K562 (cell line): ENCODE results near the gene DENND1A. TPM values are rescaled to one million over a fixed set of nuclear protein-coding genes. Genes with fewer than 3 reads are reported as not detected.

ENCODE experiments used
- ATAC-seq: fragments of 200-7000 bp; cut with Tn5 transposase; 3 replicates; pipeline ENCODE4 v1.9.1; 2020; ENCODE audit warnings: moderate library complexity
- BruUV-seq: library from RNA; stranded (reverse); fragments of 400-500 nt; replicated peaks from 2 replicates; lab custom pipeline; 2021; lab: Mats Ljungman, UMichigan
- CTCF ChIA-PET: fragments of 300-600 bp; formaldehyde crosslinking; extraction: SDS; loops from one replicate; lab custom pipeline; 2021; ENCODE audit warnings: low intra/inter-chr PET ratio; lab: Yijun Ruan, JAX
- POLR2A ChIA-PET: fragments of 300-600, 350-650 bp; sonication (Branson Sonifier 250); formaldehyde crosslinking; extraction: SDS; loops from one replicate; lab custom pipeline; 2021; ENCODE audit warnings: antibody characterized with exemption, inconsistent platforms; lab: Yijun Ruan, JAX
- DNase-seq, 4 experiments: peaks; one replicate each; pipeline versions ENCODE4 v3.0.0 to v3.0.0-alpha.2; 2011 to 2018; ENCODE audit warnings: low spot score in 3 of 4, mixed read lengths in 3 of 4; ENCODE audit errors: extremely low read depth in 1 of 4
- FAIRE-seq: peaks from 2 replicates; lab custom pipeline; 2011; peaks lifted over from hg19 to GRCh38; lab: Jason Lieb, UNC
- H2AFZ ChIP-seq: 2 replicates; pipeline ENCODE4 v1.6.0; 2011; ENCODE audit warnings: low read depth, low read length, control low read depth, inconsistent platforms
- H3K27ac ChIP-seq: fragments of 200-600 bp; 3 replicates; pipeline ENCODE4 v1.8.0; 2011; ENCODE audit warnings: low read depth, mild to moderate bottlenecking, control low read depth, inconsistent platforms, low read length, moderate library complexity, mixed read lengths; ENCODE audit errors: extremely low read depth
- H3K27me3 ChIP-seq, 2 experiments: fragments of 300-600 bp in 1 of 2; 2 replicates in 1 of 2; 3 replicates in 1 of 2; pipeline versions ENCODE4 v1.6.0 to v1.8.0; 2011; ENCODE audit warnings: inconsistent platforms in 2 of 2, low read length in 2 of 2, mild to moderate bottlenecking in 1 of 2, mixed read lengths in 1 of 2, moderate library complexity in 1 of 2; ENCODE audit not compliant: control insufficient read depth in 2 of 2, insufficient read depth in 2 of 2
- H3K36me3 ChIP-seq: fragments of 300-600 bp; 3 replicates; pipeline ENCODE4 v1.8.0; 2011; ENCODE audit warnings: mild to moderate bottlenecking, low read length, inconsistent platforms; ENCODE audit not compliant: control insufficient read depth, insufficient read depth
- H3K4me1 ChIP-seq, 2 experiments: fragments of 200-600 bp in 1 of 2; replicated peaks in 1 of 2; 2 replicates in 1 of 2; 3 replicates in 1 of 2; pipeline versions ENCODE4 v1.5.1 to v1.8.0; 2011; ENCODE audit warnings: inconsistent platforms in 2 of 2, low read length in 2 of 2, mild to moderate bottlenecking in 1 of 2, mixed read lengths in 1 of 2, moderate library complexity in 1 of 2; ENCODE audit not compliant: control insufficient read depth in 2 of 2, insufficient read depth in 2 of 2
- H3K4me2 ChIP-seq: 2 replicates; pipeline ENCODE4 v1.6.1; 2011; ENCODE audit warnings: low read length, control low read depth, inconsistent platforms, mixed read lengths; ENCODE audit not compliant: insufficient read depth
- H3K4me3 ChIP-seq: fragments of 200-600 bp; sonication (generic), shearing (Covaris generic); 2 replicates; pipeline ENCODE4 v1.5.1; 2016; ENCODE audit warnings: control low read depth, inconsistent platforms
- H3K79me2 ChIP-seq: fragments of 200-600 bp; 3 replicates; pipeline ENCODE4 v1.8.0; 2011; ENCODE audit warnings: low read length, inconsistent platforms; ENCODE audit not compliant: control insufficient read depth, insufficient read depth
- H3K9ac ChIP-seq, 2 experiments: 2 replicates each; pipeline versions ENCODE4 v1.6.0 to v1.6.1; 2011; ENCODE audit warnings: low read depth in 2 of 2, low read length in 2 of 2, control low read depth in 1 of 2, inconsistent platforms in 1 of 2, mild to moderate bottlenecking in 1 of 2, mixed read lengths in 1 of 2; ENCODE audit not compliant: insufficient read depth in 1 of 2
- H3K9me1 ChIP-seq: one replicate; pipeline ENCODE4 v1.6.0; 2011; ENCODE audit warnings: inconsistent platforms, mild to moderate bottlenecking, low read length, moderate library complexity; ENCODE audit not compliant: control insufficient read depth, insufficient read depth
- H3K9me3 ChIP-seq: replicated peaks from 2 replicates; pipeline ENCODE4 v1.5.1; 2011; ENCODE audit warnings: low read depth, low read length, inconsistent platforms; ENCODE audit not compliant: control insufficient read depth, insufficient read depth
- H4K20me1 ChIP-seq: replicated peaks from 2 replicates; pipeline ENCODE4 v1.6.1; 2011; ENCODE audit warnings: low read length, inconsistent platforms, mixed read lengths; ENCODE audit not compliant: control insufficient read depth, insufficient read depth
- C11orf30 ChIP-seq: fragments of 450-650 bp; IDR thresholded peaks from 2 replicates; pipeline ENCODE4 v1.6.1; 2016; ENCODE audit warnings: low read depth, mild to moderate bottlenecking
- DDX20 ChIP-seq: fragments of 450-650 bp; IDR thresholded peaks from 2 replicates; pipeline ENCODE4 v1.6.1; 2016; ENCODE audit warnings: missing genetic modification characterization, low read depth, mild to moderate bottlenecking, missing compliant biosample characterization, moderate library complexity
- MAFF ChIP-seq: IDR thresholded peaks from 2 replicates; pipeline ENCODE4 v1.6.1; 2012; ENCODE audit warnings: low read length, improper control_type of control experiment
- MAFG ChIP-seq: fragments of 450-650 bp; conservative IDR thresholded peaks from 2 replicates; pipeline ENCODE4 v1.6.1; 2016; ENCODE audit warnings: missing genetic modification characterization, missing compliant biosample characterization
- NELFE ChIP-seq: IDR thresholded peaks from 2 replicates; pipeline ENCODE4 v1.6.1; 2011; ENCODE audit warnings: mild to moderate bottlenecking; ENCODE audit not compliant: insufficient read depth, insufficient read length
- NR2C1 ChIP-seq, 2 experiments: fragments of 450-650 bp; IDR thresholded peaks; 2 replicates each; pipeline ENCODE4 v1.6.1; 2017; ENCODE audit warnings: mild to moderate bottlenecking in 2 of 2, antibody characterized with exemption in 1 of 2, inconsistent platforms in 1 of 2, missing compliant biosample characterization in 1 of 2, missing genetic modification characterization in 1 of 2
- POLR2A ChIP-seq: fragments of 450-650 bp; conservative IDR thresholded peaks from 2 replicates; pipeline ENCODE4 v1.6.1; 2016
- PTRF ChIP-seq: fragments of 450-650 bp; IDR thresholded peaks from 2 replicates; pipeline ENCODE4 v1.6.1; 2016; ENCODE audit warnings: mild to moderate bottlenecking, missing genetic modification characterization, missing compliant biosample characterization
- PYGO2 ChIP-seq: fragments of 450-650 bp; IDR thresholded peaks from 2 replicates; pipeline ENCODE4 v1.6.1; 2016; ENCODE audit warnings: mild to moderate bottlenecking, missing genetic modification characterization, moderate library complexity, missing compliant biosample characterization
- RBBP5 ChIP-seq: fragments of 200-600 bp; sonication (generic); IDR thresholded peaks from 2 replicates; pipeline ENCODE4 v1.6.1; 2012; ENCODE audit warnings: borderline replicate concordance, mild to moderate bottlenecking, low read length, control low read depth, inconsistent platforms; ENCODE audit not compliant: insufficient read depth, poor library complexity, severe bottlenecking
- SMARCA5 ChIP-seq: fragments of 450-650 bp; IDR thresholded peaks from 2 replicates; pipeline ENCODE4 v1.6.1; 2016
- SOX6 ChIP-seq: fragments of 450-650 bp; IDR thresholded peaks from 2 replicates; pipeline ENCODE4 v1.6.1; 2014; ENCODE audit warnings: mild to moderate bottlenecking
- ZC3H8 ChIP-seq: fragments of 450-650 bp; IDR thresholded peaks from 2 replicates; pipeline ENCODE4 v1.6.1; 2017
- ZFP30 ChIP-seq: fragments of 250-450 bp; sonication (Bioruptor Pico); IDR thresholded peaks from 2 replicates; pipeline ENCODE4 v1.8.0; 2022; ENCODE audit warnings: moderate library complexity, mild to moderate bottlenecking, inconsistent platforms, borderline replicate concordance
- WGBS: fragments of 100-300 bp; shearing (Covaris generic); methylation state at CpG from one replicate; pipeline ENCODE4 v1.1.6; 2016; ENCODE audit warnings: low coverage, mixed read lengths; ENCODE audit not compliant: insufficient coverage; ENCODE audit errors: missing lambda C conversion rate; 5-methylcytosine and 5-hydroxymethylcytosine counted together
- in situ Hi-C: fragments of 300-500 bp; cut with MboI; formaldehyde crosslinking; loops from 4 replicates; pipeline ENCODE4 v1.15.0; 2018; ENCODE audit warnings: inconsistent platforms, mixed read lengths
- intact Hi-C: fragments of 100-400 bp; cut with micrococcal nuclease; formaldehyde crosslinking; loops from 2 replicates; pipeline ENCODE4 v1.14.2; 2022
- polyA plus RNA-seq, 8 experiments: library from polyadenylated mRNA; depleted of rRNA in 4 of 8; stranded (reverse) in 5 of 8; unstranded in 3 of 8; fragments of >200 nt; fragmentation: Nextera tagmentation in 2 of 8; fragmentation: Illumina TruSeq in 1 of 8; extraction: Ambion mirVana in 2 of 8; extraction: Trizol in 1 of 8; gene quantifications; 2 replicates each; pipeline versions ENCODE4 v1.2.1 to v1.2.3, GENCODE V29; 2011 to 2014; ENCODE audit warnings: inconsistent platforms in 1 of 8, missing spikeins in 1 of 8
- total RNA-seq, 7 experiments: library from RNA; depleted of rRNA in 6 of 7; stranded (reverse); fragments of >200 nt in 6 of 7; fragmentation: Illumina TruSeq in 2 of 7; extraction: Trizol in 2 of 7; gene quantifications; 2 replicates each; pipeline versions ENCODE4 v1.2.1 to v1.2.3, GENCODE V29; 2011 to 2021; ENCODE audit warnings: low replicate concordance in 1 of 7
- TF ChIP-seq, protein P1 (sequence below): sonication (generic); formaldehyde crosslinking; IDR thresholded peaks from 2 replicates; pipeline ENCODE4 v1.5.0; 2020; ENCODE audit warnings: missing genetic modification reagents
- TF ChIP-seq, protein P2 (sequence below): fragments of 250-450 bp; sonication (Bioruptor Pico); IDR thresholded peaks from 2 replicates; pipeline ENCODE4 v1.8.0; 2021; ENCODE audit warnings: moderate library complexity, mild to moderate bottlenecking, inconsistent platforms
- TF ChIP-seq, protein P3 (sequence below): fragments of 450-650 bp; formaldehyde crosslinking; IDR thresholded peaks from 2 replicates; pipeline ENCODE4 v1.4.0; 2022; ENCODE audit warnings: missing genetic modification characterization
- TF ChIP-seq, protein P4 (sequence below): IDR thresholded peaks from 2 replicates; pipeline ENCODE4 v1.6.1; 2012; ENCODE audit warnings: low read depth, low read length, improper control_type of control experiment, borderline replicate concordance

The DENND1A gene
- total and polyA plus RNA-seq, 9 of the 15 experiments (the other 6 are each of a cell fraction or from before 2014, with no cell fraction given): 7.6 to 29.5 (median 15.7) TPM

DNA sequence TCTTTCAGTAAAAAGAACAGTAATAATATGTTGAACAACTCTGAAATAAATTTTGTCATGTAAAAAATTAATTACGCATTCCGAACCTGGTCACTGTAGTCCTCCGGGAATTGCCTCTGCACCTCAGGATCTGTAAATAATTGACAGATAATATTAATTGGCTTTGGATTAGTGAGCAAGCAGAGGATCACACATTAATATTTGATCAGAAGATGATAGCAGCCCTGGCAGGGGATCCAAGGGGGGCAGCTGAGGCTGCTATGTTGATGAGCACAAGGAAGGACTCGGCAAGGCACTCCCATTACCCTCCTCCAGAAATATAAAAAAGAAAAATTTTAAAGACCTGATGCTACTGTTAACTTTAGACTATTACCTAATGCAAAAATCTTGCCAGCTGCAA is 137.4 kb downstream of the DENND1A start (continued):
- TF ChIP-seq, protein P1, sequence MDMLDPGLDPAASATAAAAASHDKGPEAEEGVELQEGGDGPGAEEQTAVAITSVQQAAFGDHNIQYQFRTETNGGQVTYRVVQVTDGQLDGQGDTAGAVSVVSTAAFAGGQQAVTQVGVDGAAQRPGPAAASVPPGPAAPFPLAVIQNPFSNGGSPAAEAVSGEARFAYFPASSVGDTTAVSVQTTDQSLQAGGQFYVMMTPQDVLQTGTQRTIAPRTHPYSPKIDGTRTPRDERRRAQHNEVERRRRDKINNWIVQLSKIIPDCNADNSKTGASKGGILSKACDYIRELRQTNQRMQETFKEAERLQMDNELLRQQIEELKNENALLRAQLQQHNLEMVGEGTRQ (CRISPR knock-in tag): no peak
- TF ChIP-seq ZFP30 (CRISPR knock-in tag): no peak
- no peak for TF ChIP-seq PYGO2 (tag)
- TF ChIP-seq, all 486 proteins: peak for 0

DNA sequence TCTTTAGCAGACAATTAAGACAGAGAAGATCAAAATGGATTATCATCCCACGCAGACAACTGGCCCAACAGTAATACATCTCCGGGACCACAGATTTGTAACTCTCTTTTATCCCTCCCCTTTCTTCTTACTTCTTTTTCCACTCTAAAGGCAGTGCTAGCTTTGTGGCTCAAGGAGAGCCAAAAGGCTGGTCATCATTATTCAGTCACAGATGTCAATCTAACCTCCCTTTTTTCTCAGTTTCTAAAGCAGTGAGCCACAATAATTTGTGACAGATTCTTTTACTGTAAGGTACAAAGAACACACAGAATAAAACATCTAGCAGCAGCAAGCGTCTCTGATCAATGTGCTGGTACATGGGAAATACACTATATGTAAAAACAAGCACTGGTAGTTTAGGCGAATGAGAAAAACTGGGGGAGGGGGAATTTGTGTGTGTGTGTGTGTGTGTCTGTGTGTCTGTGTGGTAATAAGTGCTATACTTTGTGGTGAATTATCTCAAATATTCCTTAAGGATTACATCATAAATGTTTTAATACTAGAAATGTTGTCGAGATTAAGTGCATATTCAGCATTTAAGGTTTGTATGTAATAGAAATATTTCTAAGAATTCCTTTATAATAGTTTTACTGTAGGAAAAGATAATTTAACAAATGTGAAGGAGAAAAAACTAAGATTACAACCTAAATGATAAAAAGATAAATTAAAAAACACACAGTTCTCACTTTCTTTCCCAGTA is 140.2 kb downstream of the DENND1A start:
- no peaks in the 10 kb centered on the region for H3K79me2 ChIP-seq
- intact Hi-C loops (no loop called here), in situ Hi-C loops (no loop called here)
- H3K4me1 ChIP-seq: no peaks in the 10 kb centered on the region
- no peaks in the 10 kb centered on the region for H3K9me3 ChIP-seq
- 48% methylated on average over 5 of the region's 5 CpGs for WGBS
- POLR2A ChIA-PET: no interaction called here
- no peaks in the 10 kb centered on the region for H3K9me1 ChIP-seq
- no peaks in the 10 kb centered on the region for H3K27me3 ChIP-seq
- H3K4me2 ChIP-seq: no peak overlapping the region
- peak; percentile 49 for FAIRE-seq
- H3K9ac ChIP-seq: no peak overlapping the region
- no peak overlapping the region for H3K4me3 ChIP-seq
- no TSS peak for BruUV-seq
- no peaks in the 10 kb centered on the region for H4K20me1 ChIP-seq
- H3K27ac ChIP-seq: no peak overlapping the region
- CTCF ChIA-PET: interaction anchor here (0.6 to 0.7 kb wide), 2 partner anchors 100 to 1804 kb away, joined by 3 read pairs; no protein-coding TSS in a partner anchor
- ATAC-seq: no peak
- no peak for DNase-seq
- H3K36me3 ChIP-seq: no peaks in the 10 kb centered on the region
- H2AFZ ChIP-seq: no peak overlapping the region
- TF ChIP-seq, protein P2, sequence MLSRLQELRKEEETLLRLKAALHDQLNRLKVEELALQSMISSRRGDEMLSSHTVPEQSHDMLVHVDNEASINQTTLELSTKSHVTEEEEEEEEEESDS (CRISPR knock-in tag): no peak
- TF ChIP-seq, protein P3, sequence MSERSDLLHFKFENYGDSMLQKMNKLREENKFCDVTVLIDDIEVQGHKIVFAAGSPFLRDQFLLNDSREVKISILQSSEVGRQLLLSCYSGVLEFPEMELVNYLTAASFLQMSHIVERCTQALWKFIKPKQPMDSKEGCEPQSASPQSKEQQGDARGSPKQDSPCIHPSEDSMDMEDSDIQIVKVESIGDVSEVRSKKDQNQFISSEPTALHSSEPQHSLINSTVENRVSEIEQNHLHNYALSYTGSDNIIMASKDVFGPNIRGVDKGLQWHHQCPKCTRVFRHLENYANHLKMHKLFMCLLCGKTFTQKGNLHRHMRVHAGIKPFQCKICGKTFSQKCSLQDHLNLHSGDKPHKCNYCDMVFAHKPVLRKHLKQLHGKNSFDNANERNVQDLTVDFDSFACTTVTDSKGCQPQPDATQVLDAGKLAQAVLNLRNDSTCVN: no peak
- TF ChIP-seq MAFF (peak; percentile 7; the same call in 1 of the 2 replicates), MAFG (tag) (peak; percentile 32; the same call in 1 of the 2 replicates), SOX6 (no peak), PTRF (tag) (no peak), POLR2A (no peak), ZC3H8 (no peak), NR2C1 (IDR thresholded peaks at IDR 0.05) (no peak), NR2C1 (tag; IDR thresholded peaks at IDR 0.05) (no peak), RBBP5 (no peak), SMARCA5 (no peak), C11orf30 (peak; percentile 68), DDX20 (tag) (no peak), NELFE (no peak)
- TF ChIP-seq, protein P4, sequence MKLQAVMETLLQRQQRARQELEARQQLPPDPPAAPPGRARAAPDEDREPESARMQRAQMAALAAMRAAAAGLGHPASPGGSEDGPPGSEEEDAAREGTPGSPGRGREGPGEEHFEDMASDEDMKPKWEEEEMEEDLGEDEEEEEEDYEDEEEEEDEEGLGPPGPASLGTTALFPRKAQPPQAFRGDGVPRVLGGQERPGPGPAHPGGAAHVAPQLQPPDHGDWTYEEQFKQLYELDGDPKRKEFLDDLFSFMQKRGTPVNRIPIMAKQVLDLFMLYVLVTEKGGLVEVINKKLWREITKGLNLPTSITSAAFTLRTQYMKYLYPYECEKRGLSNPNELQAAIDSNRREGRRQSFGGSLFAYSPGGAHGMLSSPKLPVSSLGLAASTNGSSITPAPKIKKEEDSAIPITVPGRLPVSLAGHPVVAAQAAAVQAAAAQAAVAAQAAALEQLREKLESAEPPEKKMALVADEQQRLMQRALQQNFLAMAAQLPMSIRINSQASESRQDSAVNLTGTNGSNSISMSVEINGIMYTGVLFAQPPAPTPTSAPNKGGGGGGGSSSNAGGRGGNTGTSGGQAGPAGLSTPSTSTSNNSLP: no peak
